Memory B cell (primary cell): Measurements from ENCODE around the gene ING4.

ENCODE experiments used
- ATAC-seq: fragments of 150-1000 bp; cut with Tn5 transposase; 2 replicates; pipeline ENCODE4 v1.10.0; 2021; ENCODE audit warnings: low read depth, mild to moderate bottlenecking, moderate library complexity
- DNase-seq, 2 donors: peaks; one replicate each; pipeline ENCODE4 v3.0.0; 2022; ENCODE audit warnings: low spot score in 2 of 2
- H3K27ac Mint-ChIP-seq: one replicate; pipeline ENCODE4 v1.8.0; 2022; ENCODE audit warnings: mild to moderate bottlenecking, moderate library complexity, mixed read lengths
- H3K27me3 Mint-ChIP-seq: one replicate; pipeline ENCODE4 v1.8.0; 2022; ENCODE audit warnings: mixed read lengths
- H3K36me3 Mint-ChIP-seq: one replicate; pipeline ENCODE4 v1.8.0; 2022; ENCODE audit warnings: mild to moderate bottlenecking, mixed read lengths
- H3K4me1 Mint-ChIP-seq: one replicate; pipeline ENCODE4 v1.8.0; 2022; ENCODE audit warnings: mixed read lengths
- H3K4me3 Mint-ChIP-seq: one replicate; pipeline ENCODE4 v1.8.0; 2022; ENCODE audit warnings: mild to moderate bottlenecking, moderate library complexity, mixed read lengths
- H3K9me3 Mint-ChIP-seq: one replicate; pipeline ENCODE4 v1.8.0; 2022; ENCODE audit warnings: mixed read lengths

ING4 gene

DNA sequence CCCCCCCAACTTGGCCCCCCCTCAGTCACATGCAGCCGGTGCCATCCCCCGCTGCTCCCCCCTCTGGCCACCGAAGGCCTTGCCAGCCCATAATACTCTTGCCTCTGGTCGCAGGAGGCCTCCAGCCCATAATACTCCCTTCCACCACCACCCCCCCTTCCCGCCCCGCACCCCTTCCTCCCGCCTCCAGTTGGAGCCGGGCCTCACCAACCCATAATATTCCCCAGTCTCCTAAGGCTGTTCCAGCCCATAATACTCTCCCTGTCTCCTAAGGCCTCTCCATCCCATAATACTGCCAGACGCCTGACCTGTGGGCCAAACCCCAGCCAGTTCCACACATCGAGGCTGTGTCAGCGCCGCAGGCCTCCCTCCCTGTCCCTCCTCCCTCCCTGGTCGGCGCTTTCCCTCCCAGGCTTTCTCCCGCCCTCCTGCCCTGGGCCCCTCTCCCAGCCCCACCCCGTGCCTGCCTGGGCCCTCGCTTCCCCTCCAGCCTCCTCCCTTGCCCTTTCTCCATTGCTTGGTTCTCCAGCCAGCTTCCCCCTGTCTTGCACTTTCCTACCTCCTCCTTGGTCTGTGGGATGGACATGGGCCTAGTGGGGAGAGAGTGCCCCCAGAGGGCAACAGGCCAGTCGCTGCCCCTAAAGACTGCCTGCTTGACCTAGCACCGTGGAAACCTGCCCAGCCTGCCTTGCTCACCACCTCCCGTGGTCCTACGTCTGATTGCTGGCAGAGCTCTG, 49.0 kb downstream of the ING4 start:
- peaks cover 45% of the 10 kb centered on the region for H3K4me1 Mint-ChIP-seq
- peak; percentile 70 for ATAC-seq
- H3K27me3 Mint-ChIP-seq = no peaks in the 10 kb centered on the region
- peak overlapping the region; percentile 58 for H3K4me3 Mint-ChIP-seq
- peak; percentile 44 to 51 for DNase-seq
- H3K27ac Mint-ChIP-seq = peak overlapping the region; percentile 92
- peaks cover 4% of the 10 kb centered on the region for H3K36me3 Mint-ChIP-seq
- no peaks in the 10 kb centered on the region for H3K9me3 Mint-ChIP-seq

- H3K27me3 Mint-ChIP-seq = no peaks in the 10 kb centered on the region
- peaks cover 41% of the 10 kb centered on the region for H3K4me1 Mint-ChIP-seq
- H3K27ac Mint-ChIP-seq = peak overlapping the region; percentile 92
- no peaks in the 10 kb centered on the region for H3K36me3 Mint-ChIP-seq
- ATAC-seq = peak; percentile 29
- H3K4me3 Mint-ChIP-seq = peak overlapping the region; percentile 35
- DNase-seq = no peak
- H3K9me3 Mint-ChIP-seq = no peaks in the 10 kb centered on the region
Observed at GRCh38 chr12:6613015-6613775, 49.7 kb downstream of the ING4 start.

DNA sequence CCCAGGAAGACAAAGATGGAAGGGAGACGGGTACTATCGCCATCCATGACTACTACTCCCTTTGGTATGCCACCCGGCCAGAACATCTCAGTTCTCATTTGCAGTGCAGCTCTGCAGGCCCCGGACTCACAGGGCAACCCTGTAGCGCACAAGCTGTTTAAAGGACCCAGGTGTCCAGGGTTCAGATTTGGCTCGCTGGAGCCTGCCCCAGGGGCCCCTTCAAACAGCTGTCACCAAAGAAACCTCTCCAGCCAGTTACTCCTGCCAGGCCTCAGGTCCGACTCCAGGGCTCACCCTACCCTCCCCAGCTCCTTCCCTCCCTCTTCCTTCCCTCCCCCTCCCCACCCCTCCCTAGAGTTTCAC, 50.3 kb downstream of the ING4 start:
- no peaks in the 10 kb centered on the region for H3K36me3 Mint-ChIP-seq
- peak overlapping the region; percentile 92 for H3K27ac Mint-ChIP-seq
- H3K9me3 Mint-ChIP-seq = no peaks in the 10 kb centered on the region
- H3K4me3 Mint-ChIP-seq = peak overlapping the region; percentile 36
- no peak for DNase-seq
- H3K4me1 Mint-ChIP-seq = peaks cover 37% of the 10 kb centered on the region
- ATAC-seq = no peak
- H3K27me3 Mint-ChIP-seq = no peaks in the 10 kb centered on the region

DNA sequence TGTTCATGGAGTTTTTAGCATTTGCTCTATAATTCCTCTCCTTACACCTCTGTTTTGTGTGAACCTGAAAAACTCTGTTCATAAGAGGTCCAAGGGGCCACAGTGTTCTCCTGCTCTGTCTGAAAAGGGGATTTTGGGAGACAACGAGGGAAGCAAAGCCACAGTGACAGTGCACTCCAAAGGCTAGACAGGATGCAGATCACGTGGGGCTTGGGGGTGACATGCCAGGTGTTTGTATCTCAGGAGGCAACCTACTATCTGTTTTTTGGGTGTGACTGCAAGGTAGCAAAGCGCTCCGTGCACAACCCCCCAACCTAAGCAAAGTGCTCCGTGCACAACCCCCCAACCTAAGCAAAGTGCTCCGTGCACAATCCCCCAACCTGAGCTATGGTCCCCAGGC, 50.7 kb downstream of the ING4 start:
- peak overlapping the region; percentile 36 for H3K4me3 Mint-ChIP-seq
- no peaks in the 10 kb centered on the region for H3K9me3 Mint-ChIP-seq
- ATAC-seq (no peak), DNase-seq (no peak)
- H3K36me3 Mint-ChIP-seq = no peaks in the 10 kb centered on the region
- peak overlapping the region; percentile 92 for H3K27ac Mint-ChIP-seq
- no peaks in the 10 kb centered on the region for H3K27me3 Mint-ChIP-seq
- H3K4me1 Mint-ChIP-seq = peaks cover 37% of the 10 kb centered on the region

DNA sequence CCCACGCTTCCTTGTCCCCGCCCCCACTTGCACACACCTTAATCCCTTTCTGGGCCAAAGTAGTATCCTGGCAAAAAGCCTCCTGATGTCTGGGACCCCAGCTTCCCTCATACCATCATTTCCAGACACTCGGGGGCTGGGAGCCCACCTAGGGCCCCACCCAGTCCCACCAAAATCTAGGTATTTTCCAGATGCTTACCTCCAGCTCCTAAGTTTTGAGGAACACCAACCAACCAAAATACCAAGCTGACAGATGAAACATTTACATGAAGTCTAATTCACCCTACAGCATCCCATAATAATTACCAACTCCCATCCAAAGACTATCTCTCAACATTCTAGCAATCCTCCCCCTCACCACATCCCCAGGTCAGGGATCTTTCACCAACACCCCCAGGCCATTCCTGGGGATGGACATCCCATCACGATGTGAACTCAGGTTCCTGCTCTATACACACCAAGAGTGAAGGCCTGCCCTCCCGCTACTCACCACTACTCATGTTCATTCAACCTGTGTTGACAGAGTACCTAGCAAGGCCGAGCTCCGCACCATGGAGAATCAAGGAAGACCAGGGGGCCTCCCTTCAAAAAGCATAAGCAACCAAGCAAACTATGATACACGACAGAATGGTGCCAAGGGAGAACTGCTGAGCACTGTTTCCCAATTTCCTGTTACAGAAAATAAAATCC, 54.2 kb downstream of the ING4 start:
- no peak overlapping the region for H3K4me3 Mint-ChIP-seq
- ATAC-seq = no peak
- H3K27me3 Mint-ChIP-seq = no peaks in the 10 kb centered on the region
- H3K27ac Mint-ChIP-seq = no peak overlapping the region
- peaks cover 2% of the 10 kb centered on the region for H3K36me3 Mint-ChIP-seq
- H3K9me3 Mint-ChIP-seq = no peaks in the 10 kb centered on the region
- H3K4me1 Mint-ChIP-seq = peaks cover 46% of the 10 kb centered on the region
- DNase-seq = peak in 1 of 2 donors; percentile 40

DNA sequence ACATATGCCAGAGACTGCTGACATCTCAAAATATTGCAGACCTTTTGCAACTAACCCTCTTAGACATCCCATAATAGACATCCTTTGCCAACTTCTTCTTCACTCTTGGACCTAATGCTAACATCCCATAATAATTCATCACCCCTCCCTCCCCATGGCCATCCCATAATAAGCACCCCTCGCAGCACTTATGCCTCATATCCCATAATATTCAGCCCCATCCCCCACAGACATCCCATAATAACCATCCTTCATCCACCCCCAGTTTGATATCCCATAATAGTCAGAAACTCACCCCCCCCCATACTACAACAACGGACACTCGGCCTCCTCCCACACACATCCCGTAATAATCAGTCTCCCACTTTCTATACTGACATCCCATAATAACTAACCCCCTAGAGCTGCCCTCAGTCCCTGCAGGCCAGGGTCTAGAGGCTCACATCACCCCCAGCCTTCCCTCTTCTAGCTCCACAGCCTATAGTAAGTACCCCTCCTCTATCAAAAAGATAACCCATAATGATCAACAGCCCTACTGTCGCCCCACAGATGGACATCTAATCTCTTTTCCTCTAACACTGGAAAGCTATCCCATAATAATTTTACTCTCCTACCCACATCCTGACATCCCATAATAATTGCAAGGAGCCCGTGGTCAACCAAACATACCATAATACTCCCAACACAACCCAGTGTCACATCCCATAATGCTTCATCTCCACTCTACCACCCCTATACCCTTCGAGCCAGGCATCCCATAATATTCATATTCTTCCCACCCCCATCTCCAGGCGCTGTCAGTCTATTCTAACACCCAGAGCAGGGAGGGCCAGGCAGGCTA, 54.9 kb downstream of the ING4 start:
- peak; percentile 61 to 76 for DNase-seq
- no peak overlapping the region for H3K27ac Mint-ChIP-seq
- H3K4me1 Mint-ChIP-seq = peaks cover 46% of the 10 kb centered on the region
- H3K4me3 Mint-ChIP-seq = no peak overlapping the region
- peaks cover 2% of the 10 kb centered on the region for H3K36me3 Mint-ChIP-seq
- H3K27me3 Mint-ChIP-seq = no peaks in the 10 kb centered on the region
- ATAC-seq = peak; percentile 42
- no peaks in the 10 kb centered on the region for H3K9me3 Mint-ChIP-seq

- peak; percentile 55 to 57 for DNase-seq
- H3K36me3 Mint-ChIP-seq = peaks cover 10% of the 10 kb centered on the region
- no peak overlapping the region for H3K4me3 Mint-ChIP-seq
Observed at GRCh38 chr12:6606331-6607131, 56.4 kb downstream of the ING4 start.

GRCh38 chr12:6605421-6606330, 57.2 kb downstream of the ING4 start:
- Mint-ChIP-seq H3K27me3 (no peaks in the 10 kb centered on the region), H3K4me3 (no peak overlapping the region), H3K4me1 (peaks cover 33% of the 10 kb centered on the region), H3K36me3 (peaks cover 18% of the 10 kb centered on the region), H3K9me3 (no peaks in the 10 kb centered on the region), H3K27ac (no peak overlapping the region)
- ATAC-seq = peak; percentile 2
- DNase-seq = peak in 1 of 2 donors; percentile 54

More at GRCh38 chr12:6606331-6607131, 56.4 kb downstream of the ING4 start:
- no peaks in the 10 kb centered on the region for H3K9me3 Mint-ChIP-seq
- ATAC-seq = peak; percentile 31
- no peak overlapping the region for H3K27ac Mint-ChIP-seq
- H3K4me1 Mint-ChIP-seq = peaks cover 39% of the 10 kb centered on the region
- no peaks in the 10 kb centered on the region for H3K27me3 Mint-ChIP-seq

DNA sequence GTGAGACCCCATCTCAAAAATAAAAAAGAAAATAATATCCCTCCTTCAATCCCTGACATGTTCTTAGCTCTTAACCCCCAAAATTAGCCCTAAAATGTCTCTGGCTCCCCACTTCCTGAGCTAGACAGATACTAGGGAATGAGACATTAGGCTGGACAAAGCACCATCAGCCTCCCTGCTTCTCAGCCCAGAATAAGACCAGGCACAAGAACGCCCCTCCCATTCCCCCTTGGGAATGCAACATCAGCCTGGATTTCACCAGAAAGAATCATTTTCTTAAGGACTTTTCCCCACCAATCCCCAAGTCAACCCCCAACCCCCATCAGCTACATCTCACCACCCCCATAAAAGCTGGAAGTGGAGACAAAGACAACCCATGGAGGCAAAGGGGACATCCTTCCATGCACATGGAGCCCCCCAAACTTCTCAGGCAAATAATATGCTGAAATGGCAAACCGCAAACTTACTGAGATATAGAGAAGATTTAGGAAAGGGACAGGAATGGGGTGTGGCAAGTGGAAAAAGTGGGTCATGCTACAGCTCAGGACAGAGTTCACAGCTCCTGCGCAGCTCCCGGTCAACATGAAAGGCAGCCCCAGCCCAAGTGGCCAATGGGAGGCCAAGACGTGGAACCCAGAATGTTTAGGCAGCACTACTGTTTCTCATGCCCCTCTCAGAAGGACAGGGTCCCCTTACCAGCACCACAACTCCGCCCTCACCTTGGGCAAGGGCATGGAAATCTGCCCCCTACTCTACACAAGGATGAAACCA, 58.5 kb downstream of the ING4 start:
- no peak for DNase-seq
- H3K4me1 Mint-ChIP-seq = peaks cover 33% of the 10 kb centered on the region
- H3K27me3 Mint-ChIP-seq = no peaks in the 10 kb centered on the region
- ATAC-seq = no peak
- no peaks in the 10 kb centered on the region for H3K9me3 Mint-ChIP-seq
- peaks cover 27% of the 10 kb centered on the region for H3K36me3 Mint-ChIP-seq
- H3K4me3 Mint-ChIP-seq = no peak overlapping the region
- H3K27ac Mint-ChIP-seq = no peak overlapping the region

GRCh38 chr12:6603095-6603567, 59.8 kb downstream of the ING4 start:
- no peak for ATAC-seq
- Mint-ChIP-seq H3K27ac (peak overlapping the region; percentile 46), H3K9me3 (no peaks in the 10 kb centered on the region), H3K27me3 (no peaks in the 10 kb centered on the region), H3K4me3 (peak overlapping the region; percentile 58), H3K4me1 (peaks cover 33% of the 10 kb centered on the region), H3K36me3 (peaks cover 32% of the 10 kb centered on the region)
- DNase-seq = no peak

DNA sequence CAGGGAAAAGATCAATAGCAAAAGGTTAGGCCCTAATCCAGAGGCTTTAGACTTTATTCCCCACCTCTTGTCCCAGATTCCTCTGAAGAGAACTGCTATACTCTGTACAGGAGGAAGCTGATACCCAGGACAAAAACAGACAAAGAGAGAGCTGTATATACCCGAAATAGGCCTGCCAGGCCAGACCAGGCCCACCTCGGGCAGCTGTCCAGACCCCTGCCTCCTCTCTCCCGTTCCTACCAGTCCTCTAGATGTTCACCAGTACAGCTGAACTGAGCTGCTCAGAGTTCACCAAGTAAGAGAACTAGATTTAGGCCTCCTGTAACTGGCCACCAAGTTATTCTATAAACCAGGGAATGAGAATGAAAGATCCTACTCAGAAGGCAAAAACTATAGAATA, 60.4 kb downstream of the ING4 start:
- no peak for ATAC-seq
- no peak overlapping the region for H3K4me3 Mint-ChIP-seq
- H3K36me3 Mint-ChIP-seq = peaks cover 38% of the 10 kb centered on the region
- peak overlapping the region; percentile 46 for H3K27ac Mint-ChIP-seq
- no peaks in the 10 kb centered on the region for H3K9me3 Mint-ChIP-seq
- no peaks in the 10 kb centered on the region for H3K27me3 Mint-ChIP-seq
- H3K4me1 Mint-ChIP-seq = peaks cover 33% of the 10 kb centered on the region
- DNase-seq = no peak
